GM23338 (cell line): ENCODE measurements around the gene SIRPA.

Source experiments
- CREB1 ChIP-seq: fragments of 250-450 bp; sonication (Bioruptor Pico); IDR thresholded peaks from 2 replicates; pipeline ENCODE4 v1.5.0; 2020; ENCODE audit warnings: low read depth, mild to moderate bottlenecking, moderate library complexity
- CTCF ChIP-seq, 2 experiments: fragments of 200-600 bp in 1 of 2; sonication (generic) in 1 of 2; conservative IDR thresholded peaks; 2 replicates each; pipeline versions ENCODE4 v1.5.1 to v1.6.1; 2016 to 2017; ENCODE audit warnings: antibody characterized with exemption in 2 of 2, low read depth in 2 of 2, mild to moderate bottlenecking in 2 of 2, moderate library complexity in 1 of 2
- EZH2 ChIP-seq: fragments of 200-600 bp; sonication (generic); IDR thresholded peaks from one replicate; pipeline ENCODE4 v1.8.0; 2017; ENCODE audit warnings: antibody characterized with exemption, mild to moderate bottlenecking, low read depth; ENCODE audit not compliant: unreplicated experiment
- EZH2phosphoT487 ChIP-seq: fragments of 200-600 bp; sonication (generic); IDR thresholded peaks from one replicate; pipeline ENCODE4 v1.8.1; 2018; ENCODE audit warnings: antibody characterized with exemption; ENCODE audit not compliant: unreplicated experiment
- JUNB ChIP-seq: IDR thresholded peaks from one replicate; pipeline ENCODE4 v1.6.1; 2016; ENCODE audit warnings: antibody characterized with exemption; ENCODE audit not compliant: unreplicated experiment
- NANOG ChIP-seq: IDR thresholded peaks from 2 replicates; pipeline ENCODE4 v1.6.1; 2016; ENCODE audit warnings: antibody characterized with exemption, borderline replicate concordance
- POLR2AphosphoS5 ChIP-seq: IDR thresholded peaks from 2 replicates; pipeline ENCODE4 v1.6.1; 2016; ENCODE audit warnings: antibody characterized with exemption, low read depth
- REST ChIP-seq: IDR thresholded peaks from one replicate; pipeline ENCODE4 v1.6.1; 2018; ENCODE audit warnings: antibody characterized with exemption; ENCODE audit not compliant: unreplicated experiment
- STAT1 ChIP-seq: IDR thresholded peaks from one replicate; pipeline ENCODE4 v1.6.1; 2016; ENCODE audit warnings: antibody characterized with exemption; ENCODE audit not compliant: unreplicated experiment
- ZNF114 ChIP-seq: fragments of 250-450 bp; sonication (Bioruptor Pico); IDR thresholded peaks from 2 replicates; pipeline ENCODE4 v1.5.0; 2020; ENCODE audit warnings: mild to moderate bottlenecking, moderate library complexity
- ZNF331 ChIP-seq: fragments of 250-450 bp; sonication (Bioruptor Pico); IDR thresholded peaks from 2 replicates; pipeline ENCODE4 v1.5.0; 2020; ENCODE audit warnings: low read depth, mild to moderate bottlenecking, moderate library complexity
- ZNF462 ChIP-seq: fragments of 250-450 bp; sonication (Bioruptor Pico); IDR thresholded peaks from 2 replicates; pipeline ENCODE4 v1.5.0; 2020; ENCODE audit warnings: mild to moderate bottlenecking, moderate library complexity
- TF ChIP-seq, protein P1 (sequence below): IDR thresholded peaks from 2 replicates; pipeline ENCODE4 v1.6.1; 2016; ENCODE audit warnings: antibody characterized with exemption

- TF ChIP-seq CTCF (conservative IDR thresholded peaks at IDR 0.05; ENCODE audit: low read depth in 2 of 2) (no peak), EZH2 (no peak), POLR2AphosphoS5 (no peak), REST (no peak), ZNF462 (no peak), CREB1 (no peak), EZH2phosphoT487 (no peak), ZNF331 (no peak), STAT1 (no peak), ZNF114 (no peak), NANOG (no peak), JUNB (no peak)
- TF ChIP-seq, protein P1, sequence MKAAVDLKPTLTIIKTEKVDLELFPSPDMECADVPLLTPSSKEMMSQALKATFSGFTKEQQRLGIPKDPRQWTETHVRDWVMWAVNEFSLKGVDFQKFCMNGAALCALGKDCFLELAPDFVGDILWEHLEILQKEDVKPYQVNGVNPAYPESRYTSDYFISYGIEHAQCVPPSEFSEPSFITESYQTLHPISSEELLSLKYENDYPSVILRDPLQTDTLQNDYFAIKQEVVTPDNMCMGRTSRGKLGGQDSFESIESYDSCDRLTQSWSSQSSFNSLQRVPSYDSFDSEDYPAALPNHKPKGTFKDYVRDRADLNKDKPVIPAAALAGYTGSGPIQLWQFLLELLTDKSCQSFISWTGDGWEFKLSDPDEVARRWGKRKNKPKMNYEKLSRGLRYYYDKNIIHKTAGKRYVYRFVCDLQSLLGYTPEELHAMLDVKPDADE = no peak
Measured at GRCh38 chr20:1879934-1880333, 15.3 kb upstream of the SIRPA start.
